Measurements from ENCODE around the gene KIF3A. TPM values are rescaled to one million over a fixed set of nuclear protein-coding genes. Genes with fewer than 3 reads are reported as not detected.

Gene KIF3A
- total RNA-seq, 1 experiment from 2014 or later: 15.2 TPM

- TF ChIP-seq EZH2 (IDR thresholded peaks at IDR 0.05; ENCODE audit: low read depth) (no peak), CTCF (conservative IDR thresholded peaks at IDR 0.05) (no peak)
- H3K9me2 ChIP-seq (ENCODE audit: insufficient read depth): no peaks in the 10 kb centered on the region
- no peak overlapping the region for H2AFZ ChIP-seq
- H3K4me2 ChIP-seq: no peak overlapping the region
- CTCF ChIA-PET: no interaction called here
- no peaks in the 10 kb centered on the region for H4K20me1 ChIP-seq (ENCODE audit: insufficient read depth)
- no peaks in the 10 kb centered on the region; the same call in 1 of the 2 replicates for H3K4me1 ChIP-seq (replicated peaks; ENCODE audit: insufficient read depth)
- H3K79me2 ChIP-seq (ENCODE audit: low read depth): no peaks in the 10 kb centered on the region
- no peak overlapping the region for H3K27ac ChIP-seq
- no peaks in the 10 kb centered on the region for H3F3A ChIP-seq (ENCODE audit: insufficient read depth, low read depth)
- no TSS peak for BruUV-seq (replicated peaks)
- POLR2A ChIA-PET (ENCODE audit: unreplicated experiment): no interaction called here
- H3K36me3 ChIP-seq (ENCODE audit: low read depth): no peaks in the 10 kb centered on the region
- no peak overlapping the region for H3K4me3 ChIP-seq
- DNase-seq: no peak
- no peaks in the 10 kb centered on the region for H3K27me3 ChIP-seq (ENCODE audit: insufficient read depth, low read depth)
- no peaks in the 10 kb centered on the region for H3K9me3 ChIP-seq (ENCODE audit: insufficient read depth, low read depth)
- intact Hi-C loops (cut with micrococcal nuclease; ENCODE audit: unreplicated experiment): no loop called here
Measured at GRCh38 chr5:132669455-132669820, 67.9 kb downstream of the KIF3A start.

GRCh38 chr5:132668706-132669454, 68.5 kb downstream of the KIF3A start:
- Histone ChIP-seq H3K4me3 (no peak overlapping the region), H3K4me1 (replicated peaks; ENCODE audit: insufficient read depth) (no peaks in the 10 kb centered on the region), H3K36me3 (ENCODE audit: low read depth) (no peaks in the 10 kb centered on the region), H3K4me2 (no peak overlapping the region), H3K27ac (no peak overlapping the region), H3K9me2 (ENCODE audit: insufficient read depth) (no peaks in the 10 kb centered on the region), H3K79me2 (ENCODE audit: low read depth) (no peaks in the 10 kb centered on the region), H3K9me3 (ENCODE audit: insufficient read depth, low read depth) (no peaks in the 10 kb centered on the region), H2AFZ (no peak overlapping the region), H3K27me3 (ENCODE audit: insufficient read depth, low read depth) (no peaks in the 10 kb centered on the region), H4K20me1 (ENCODE audit: insufficient read depth) (no peaks in the 10 kb centered on the region), H3F3A (ENCODE audit: insufficient read depth, low read depth) (no peaks in the 10 kb centered on the region)
- ChIA-PET POLR2A (ENCODE audit: unreplicated experiment) (no interaction called here), CTCF (no interaction called here)
- no peak for DNase-seq
- intact Hi-C loops (cut with micrococcal nuclease; ENCODE audit: unreplicated experiment): no loop called here
- no TSS peak for BruUV-seq (replicated peaks)
- TF ChIP-seq CTCF (conservative IDR thresholded peaks at IDR 0.05) (no peak), EZH2 (IDR thresholded peaks at IDR 0.05; ENCODE audit: low read depth) (no peak)

- H3K36me3 ChIP-seq (ENCODE audit: low read depth): no peaks in the 10 kb centered on the region
- no peak for TF ChIP-seq CTCF (conservative IDR thresholded peaks at IDR 0.05)
- TF ChIP-seq EZH2 (IDR thresholded peaks at IDR 0.05; ENCODE audit: low read depth): no peak
- intact Hi-C loops (cut with micrococcal nuclease; ENCODE audit: unreplicated experiment): no loop called here
Measured at GRCh38 chr5:132667761-132668705, 69.3 kb downstream of the KIF3A start.

More at GRCh38 chr5:132667761-132668705, 69.3 kb downstream of the KIF3A start:
- no peak overlapping the region for H3K4me2 ChIP-seq
- H3K9me3 ChIP-seq (ENCODE audit: insufficient read depth, low read depth): no peaks in the 10 kb centered on the region
- no TSS peak for BruUV-seq (replicated peaks)
- H2AFZ ChIP-seq: no peak overlapping the region
- no peak overlapping the region for H3K27ac ChIP-seq
- DNase-seq: no peak
- no peaks in the 10 kb centered on the region for H3K9me2 ChIP-seq (ENCODE audit: insufficient read depth)
- H3K79me2 ChIP-seq (ENCODE audit: low read depth): no peaks in the 10 kb centered on the region
- H4K20me1 ChIP-seq (ENCODE audit: insufficient read depth): no peaks in the 10 kb centered on the region
- H3F3A ChIP-seq (ENCODE audit: insufficient read depth, low read depth): no peaks in the 10 kb centered on the region
- H3K4me3 ChIP-seq: no peak overlapping the region
- ChIA-PET CTCF (no interaction called here), POLR2A (ENCODE audit: unreplicated experiment) (no interaction called here)
- no peaks in the 10 kb centered on the region for H3K27me3 ChIP-seq (ENCODE audit: insufficient read depth, low read depth)
- H3K4me1 ChIP-seq (replicated peaks; ENCODE audit: insufficient read depth): no peaks in the 10 kb centered on the region

All from PC-9 (cell line).